ENCODE results near the gene PLAAT4. TPM values are rescaled to one million over a fixed set of nuclear protein-coding genes. Genes with fewer than 3 reads are reported as not detected.
A peak's percentile ranks its signal among the peaks of the same experiment; 100 is the strongest.
"Not testable (repeated sequence)": the region's sequence is repeated elsewhere in the genome, so short reads cannot be mapped to it uniquely, and the experiment has no call there.

PLAAT4 gene
- total RNA-seq, 1 donor from 2014 or later, result 150 TPM

DNA sequence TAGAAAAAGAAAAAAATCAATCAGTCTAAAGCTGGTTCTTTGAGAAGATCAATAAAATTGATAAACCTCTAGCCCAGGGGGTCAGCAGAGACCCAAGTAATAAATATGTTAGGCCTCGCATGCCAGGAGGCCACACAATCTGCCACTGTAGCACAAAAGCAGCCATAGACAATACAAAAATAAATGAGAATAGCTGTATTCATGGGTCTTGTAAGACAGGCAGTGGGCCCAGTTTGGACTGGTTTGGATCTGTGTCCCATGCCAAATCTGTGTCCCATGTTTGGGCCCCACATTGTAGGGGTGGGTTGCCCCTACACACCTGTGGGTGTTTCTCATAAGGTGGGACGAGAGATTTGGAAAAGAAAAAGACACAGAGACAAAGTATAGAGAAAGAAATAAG lies 6.6 kb upstream of the PLAAT4 start:
- TF ChIP-seq, protein P1, sequence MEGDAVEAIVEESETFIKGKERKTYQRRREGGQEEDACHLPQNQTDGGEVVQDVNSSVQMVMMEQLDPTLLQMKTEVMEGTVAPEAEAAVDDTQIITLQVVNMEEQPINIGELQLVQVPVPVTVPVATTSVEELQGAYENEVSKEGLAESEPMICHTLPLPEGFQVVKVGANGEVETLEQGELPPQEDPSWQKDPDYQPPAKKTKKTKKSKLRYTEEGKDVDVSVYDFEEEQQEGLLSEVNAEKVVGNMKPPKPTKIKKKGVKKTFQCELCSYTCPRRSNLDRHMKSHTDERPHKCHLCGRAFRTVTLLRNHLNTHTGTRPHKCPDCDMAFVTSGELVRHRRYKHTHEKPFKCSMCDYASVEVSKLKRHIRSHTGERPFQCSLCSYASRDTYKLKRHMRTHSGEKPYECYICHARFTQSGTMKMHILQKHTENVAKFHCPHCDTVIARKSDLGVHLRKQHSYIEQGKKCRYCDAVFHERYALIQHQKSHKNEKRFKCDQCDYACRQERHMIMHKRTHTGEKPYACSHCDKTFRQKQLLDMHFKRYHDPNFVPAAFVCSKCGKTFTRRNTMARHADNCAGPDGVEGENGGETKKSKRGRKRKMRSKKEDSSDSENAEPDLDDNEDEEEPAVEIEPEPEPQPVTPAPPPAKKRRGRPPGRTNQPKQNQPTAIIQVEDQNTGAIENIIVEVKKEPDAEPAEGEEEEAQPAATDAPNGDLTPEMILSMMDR (IDR thresholded peaks at IDR 0.05), result no peak
- DNase-seq (no peak), ATAC-seq (no peak)
- H3K4me1 ChIP-seq, result peaks cover 25% of the 10 kb centered on the region
- no peaks in the 10 kb centered on the region for H3K27me3 ChIP-seq (ENCODE audit: low read depth)
- no peaks in the 10 kb centered on the region for H3K9me3 ChIP-seq
- H3K36me3 ChIP-seq, result no peaks in the 10 kb centered on the region
- H3K27ac ChIP-seq, result peak overlapping the region; percentile 76
- H3K4me3 ChIP-seq, result no peak overlapping the region
- intact Hi-C loops (cut with DNase I), result no loop called here

DNA sequence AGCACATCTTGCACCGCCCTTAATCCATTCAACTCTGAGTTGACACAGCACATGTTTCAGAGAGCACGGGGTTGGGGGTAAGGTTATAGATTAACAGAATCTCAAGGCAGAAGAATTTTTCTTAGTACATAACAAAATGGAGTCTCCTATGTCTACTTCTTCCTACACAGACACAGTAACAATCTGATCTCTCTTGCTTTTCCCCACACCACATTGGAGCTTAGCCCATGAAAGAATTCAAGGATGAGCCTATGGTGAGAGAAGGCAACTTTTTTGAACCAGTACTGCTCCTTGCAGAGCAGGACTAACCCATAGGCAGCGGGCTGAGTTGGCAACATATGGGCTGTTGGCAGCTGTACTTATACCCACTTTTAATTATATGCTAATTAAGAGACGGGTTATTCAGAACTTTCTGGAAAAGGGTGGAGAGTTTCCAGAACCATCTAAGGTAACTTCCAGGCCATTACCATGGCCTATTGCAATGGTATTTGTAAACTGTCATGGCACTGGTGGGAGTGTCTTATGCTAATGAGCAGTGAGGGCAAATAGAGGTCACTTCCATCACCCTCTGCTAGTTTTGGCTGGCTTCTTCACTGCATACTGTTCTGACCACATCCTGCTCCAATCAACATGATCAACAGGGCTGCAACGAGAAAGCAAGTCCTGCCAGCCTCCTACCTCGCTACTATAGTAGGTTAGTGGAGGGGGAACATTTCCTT lies 5.4 kb upstream of the PLAAT4 start:
- DNase-seq; H3K27me3 ChIP-seq (ENCODE audit: low read depth); H3K4me3 ChIP-seq; intact Hi-C loops (cut with DNase I); H3K9me3 ChIP-seq; H3K36me3 ChIP-seq: not testable (repeated sequence)
- Histone ChIP-seq H3K4me1 (peaks cover 33% of the 10 kb centered on the region), H3K27ac (peak overlapping the region; percentile 79)
- peak; percentile 86 to 95 for ATAC-seq

DNA sequence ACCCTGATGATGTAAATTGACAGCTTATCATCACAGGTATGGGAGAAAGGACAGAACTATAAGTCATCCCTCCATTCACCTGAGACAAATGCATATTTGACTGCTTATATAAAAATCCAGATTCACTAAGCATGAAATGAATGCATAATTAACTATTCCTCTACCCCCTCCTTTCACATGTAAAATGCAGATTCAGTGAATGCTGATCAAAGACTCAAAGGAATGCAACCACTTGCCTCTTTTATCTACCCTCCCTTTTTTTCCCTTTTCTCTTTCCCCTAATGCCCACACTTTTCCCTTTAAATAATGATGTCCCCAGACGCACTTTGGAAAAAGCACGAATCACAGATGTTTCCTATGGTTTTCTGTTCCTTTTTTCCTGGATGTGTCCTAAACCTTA lies 4.5 kb upstream of the PLAAT4 start:
- H3K4me3 ChIP-seq, result no peak overlapping the region
- H3K27me3 ChIP-seq (ENCODE audit: low read depth), result no peaks in the 10 kb centered on the region
- intact Hi-C loops (cut with DNase I), result no loop called here
- peaks cover 40% of the 10 kb centered on the region for H3K4me1 ChIP-seq
- no peak for DNase-seq
- no peak for ATAC-seq
- TF ChIP-seq, protein P1 (IDR thresholded peaks at IDR 0.05), result no peak
- H3K27ac ChIP-seq, result peak overlapping the region; percentile 79
- no peaks in the 10 kb centered on the region for H3K36me3 ChIP-seq
- no peaks in the 10 kb centered on the region for H3K9me3 ChIP-seq

DNA sequence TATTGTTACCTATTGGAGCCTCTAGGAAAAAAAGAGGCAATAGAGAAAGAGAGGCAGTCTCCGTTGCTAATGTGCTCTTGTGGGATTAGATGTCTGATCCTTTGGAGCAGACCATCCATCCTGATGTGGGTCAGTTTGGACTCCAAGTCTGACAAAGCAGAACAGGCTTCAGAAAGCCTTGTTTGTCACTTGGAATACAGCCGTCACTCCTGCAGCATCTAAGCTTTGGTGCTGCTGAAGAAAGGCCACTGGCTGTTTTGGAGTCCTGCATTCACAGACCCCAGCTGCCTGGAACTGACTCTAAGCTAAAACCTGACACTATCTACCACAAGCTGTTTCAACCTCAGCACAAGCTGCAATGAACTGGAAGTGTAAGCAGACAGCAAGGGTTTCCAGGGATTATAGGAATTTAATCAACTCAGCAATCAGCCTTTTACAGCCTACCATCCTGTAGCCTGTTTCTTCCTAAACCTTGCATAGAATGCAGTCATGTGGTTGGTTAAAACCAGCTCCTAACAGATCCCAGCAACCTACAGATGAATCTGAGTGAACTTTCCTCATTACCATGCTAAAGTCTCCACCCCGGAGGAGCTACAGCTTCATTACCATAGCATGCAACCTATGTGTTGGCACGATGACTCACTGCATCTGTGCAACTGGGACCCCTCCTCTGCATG lies 3.7 kb upstream of the PLAAT4 start:
- TF ChIP-seq, protein P1 (IDR thresholded peaks at IDR 0.05), result no peak
- H3K4me3 ChIP-seq, result no peak overlapping the region
- peaks cover 47% of the 10 kb centered on the region for H3K4me1 ChIP-seq
- DNase-seq, result no peak
- intact Hi-C loops (cut with DNase I), result no loop called here
- H3K27me3 ChIP-seq (ENCODE audit: low read depth), result no peaks in the 10 kb centered on the region
- ATAC-seq, result no peak
- no peaks in the 10 kb centered on the region for H3K9me3 ChIP-seq
- no peak overlapping the region for H3K27ac ChIP-seq
- H3K36me3 ChIP-seq, result no peaks in the 10 kb centered on the region

DNA sequence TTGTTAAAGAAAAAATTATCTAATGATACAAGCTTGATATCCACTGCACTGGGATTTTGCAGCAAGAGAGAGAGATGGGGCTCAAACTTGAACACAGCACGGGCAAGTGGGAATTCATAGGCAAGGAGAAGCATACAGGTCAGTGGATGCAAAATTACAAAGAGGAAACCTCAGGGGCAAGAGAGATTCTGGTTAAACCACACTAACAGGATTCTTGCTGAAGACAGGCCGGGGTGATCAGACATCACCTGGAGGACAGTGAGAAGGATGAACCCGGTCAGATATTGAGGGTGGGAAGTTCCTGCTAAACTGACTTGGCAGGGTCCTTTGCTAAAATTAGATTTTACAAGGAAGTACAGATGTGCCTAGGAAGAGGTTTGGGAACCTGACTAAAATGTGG lies 2.5 kb upstream of the PLAAT4 start:
- no peak overlapping the region for H3K27ac ChIP-seq
- H3K27me3 ChIP-seq (ENCODE audit: low read depth), result no peaks in the 10 kb centered on the region
- H3K4me3 ChIP-seq, result no peak overlapping the region
- no peak for ATAC-seq
- H3K4me1 ChIP-seq, result peaks cover 58% of the 10 kb centered on the region
- DNase-seq, result no peak
- intact Hi-C loops (cut with DNase I), result no loop called here
- no peaks in the 10 kb centered on the region for H3K36me3 ChIP-seq
- no peaks in the 10 kb centered on the region for H3K9me3 ChIP-seq
- TF ChIP-seq, protein P1 (IDR thresholded peaks at IDR 0.05), result no peak

DNA sequence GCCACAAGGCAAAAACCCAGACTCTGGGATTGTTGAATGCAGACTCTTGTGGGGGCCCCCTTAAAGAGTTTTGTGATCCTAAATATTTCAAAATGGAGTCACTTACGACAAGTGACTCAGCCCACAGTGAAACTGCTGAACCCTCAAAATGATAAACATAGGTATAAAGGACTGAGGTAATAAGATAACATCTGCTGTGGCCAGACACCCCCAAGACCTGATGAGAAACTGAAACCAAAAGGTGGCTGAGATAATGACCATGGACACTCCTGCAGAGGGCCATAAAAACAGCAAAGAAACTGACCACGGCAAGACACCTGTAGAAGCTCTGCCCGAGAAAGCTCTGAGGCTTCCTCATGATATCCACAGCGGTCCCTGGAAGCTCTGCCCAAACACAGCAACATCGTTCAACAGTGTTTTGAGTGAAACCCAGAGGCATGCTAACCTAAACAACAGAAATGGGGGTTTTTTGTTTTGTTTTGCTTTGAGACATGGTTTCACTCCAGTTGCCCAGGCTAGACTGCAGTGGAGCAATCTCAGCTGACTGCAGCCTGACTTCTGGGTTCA lies 1.6 kb upstream of the PLAAT4 start:
- H3K36me3 ChIP-seq, result peaks cover 5% of the 10 kb centered on the region
- peak overlapping the region; percentile 31 for H3K27ac ChIP-seq
- no peak overlapping the region for H3K4me3 ChIP-seq
- no peaks in the 10 kb centered on the region for H3K27me3 ChIP-seq (ENCODE audit: low read depth)
- no peaks in the 10 kb centered on the region for H3K9me3 ChIP-seq
- TF ChIP-seq, protein P1 (IDR thresholded peaks at IDR 0.05), result no peak
- peaks cover 56% of the 10 kb centered on the region for H3K4me1 ChIP-seq
- ATAC-seq (no peak), DNase-seq (no peak)
- intact Hi-C loops (cut with DNase I), result no loop called here
